ENCODE data around the gene LHPP.

The LHPP gene

DNA sequence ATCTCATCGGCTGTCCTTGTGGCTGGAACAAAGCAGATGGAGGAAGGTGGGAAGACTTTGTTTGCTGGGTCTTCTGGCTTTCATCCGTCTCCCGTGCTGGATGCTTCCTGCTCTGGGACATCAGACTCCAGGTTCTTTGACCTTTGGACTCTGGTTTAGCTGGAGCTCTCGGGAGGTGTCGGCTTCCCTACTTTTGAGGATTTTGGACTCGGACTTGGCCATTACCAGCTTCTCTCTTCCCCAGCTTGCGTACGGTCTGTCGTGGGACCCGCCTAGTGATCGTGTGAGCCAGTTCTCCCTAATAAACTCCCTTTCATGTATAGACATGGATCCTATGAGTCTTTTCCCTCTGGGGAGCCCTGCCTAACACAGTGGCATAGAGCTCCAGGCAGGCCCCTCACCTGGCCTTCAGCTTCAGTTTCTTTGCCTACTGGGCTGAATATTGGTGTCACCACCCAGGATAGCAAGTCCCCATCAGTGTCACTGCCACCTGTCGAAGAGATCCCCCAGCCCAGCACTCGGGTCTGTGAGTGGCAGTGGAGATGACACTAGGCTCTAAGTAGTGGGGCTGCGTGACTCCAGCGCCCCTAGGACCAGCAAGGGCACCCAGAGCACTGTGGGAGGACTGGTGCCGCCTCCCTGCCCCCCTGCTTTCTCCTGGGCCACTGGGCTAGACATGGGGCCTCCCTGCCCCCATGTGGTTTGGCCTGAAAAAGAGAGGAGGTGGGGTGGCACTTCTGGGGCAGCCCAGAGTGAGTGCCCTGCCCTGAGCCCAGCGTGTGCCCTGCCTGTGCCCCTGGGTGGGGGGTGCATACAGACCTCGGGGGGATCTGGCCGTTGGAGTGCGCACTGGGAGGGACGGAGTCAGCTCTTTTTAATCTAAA is 135.6 kb downstream of the LHPP start:
- no peak for DNase-seq (ENCODE audit: low read depth, low spot score)
- H3K36me3 ChIP-seq (ENCODE audit: insufficient read depth, low read length) = no peaks in the 10 kb centered on the region
- no peaks in the 10 kb centered on the region for H3K9me3 ChIP-seq (ENCODE audit: low read depth, low read length)
- H3K4me3 ChIP-seq = no peak overlapping the region
- H3K9ac ChIP-seq (ENCODE audit: insufficient read length) = no peak overlapping the region
- no peak overlapping the region for H3K27ac ChIP-seq
- TF ChIP-seq FOXP2 (optimal IDR thresholded peaks at IDR 0.05; ENCODE audit: control extremely low read depth, extremely low read length, insufficient read depth) = no peak
- TF ChIP-seq POLR2AphosphoS5 (IDR thresholded peaks at IDR 0.05; ENCODE audit: borderline replicate concordance, low read depth, low read length) = no peak
- TF ChIP-seq EZH2 (IDR thresholded peaks at IDR 0.05) = no peak

DNA sequence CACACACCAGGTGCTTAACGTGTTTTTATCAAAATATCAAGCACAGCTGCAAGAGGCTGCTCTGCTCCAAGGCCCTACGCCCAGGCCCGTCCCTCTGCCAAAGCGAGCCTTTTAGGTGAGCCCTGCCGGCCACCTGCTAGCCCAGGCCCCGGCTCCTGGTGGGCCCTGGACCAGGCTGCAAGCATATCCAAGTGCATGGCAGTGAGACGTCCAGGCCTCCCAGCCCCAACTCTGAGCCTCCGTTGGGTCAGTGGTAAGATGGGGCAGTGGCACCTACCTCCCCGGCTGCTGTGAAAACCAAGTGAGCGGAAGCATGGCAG is 136.2 kb downstream of the LHPP start:
- DNase-seq (ENCODE audit: low read depth, low spot score) = no peak
- H3K36me3 ChIP-seq (ENCODE audit: insufficient read depth, low read length) = no peaks in the 10 kb centered on the region
- H3K9ac ChIP-seq (ENCODE audit: insufficient read length) = no peak overlapping the region
- H3K9me3 ChIP-seq (ENCODE audit: low read depth, low read length) = no peaks in the 10 kb centered on the region
- no peak overlapping the region for H3K4me3 ChIP-seq
- no peak overlapping the region for H3K27ac ChIP-seq
- no peak for TF ChIP-seq POLR2AphosphoS5 (IDR thresholded peaks at IDR 0.05; ENCODE audit: borderline replicate concordance, low read depth, low read length)
- no peak for TF ChIP-seq FOXP2 (optimal IDR thresholded peaks at IDR 0.05; ENCODE audit: control extremely low read depth, extremely low read length, insufficient read depth)
- no peak for TF ChIP-seq EZH2 (IDR thresholded peaks at IDR 0.05)

DNA sequence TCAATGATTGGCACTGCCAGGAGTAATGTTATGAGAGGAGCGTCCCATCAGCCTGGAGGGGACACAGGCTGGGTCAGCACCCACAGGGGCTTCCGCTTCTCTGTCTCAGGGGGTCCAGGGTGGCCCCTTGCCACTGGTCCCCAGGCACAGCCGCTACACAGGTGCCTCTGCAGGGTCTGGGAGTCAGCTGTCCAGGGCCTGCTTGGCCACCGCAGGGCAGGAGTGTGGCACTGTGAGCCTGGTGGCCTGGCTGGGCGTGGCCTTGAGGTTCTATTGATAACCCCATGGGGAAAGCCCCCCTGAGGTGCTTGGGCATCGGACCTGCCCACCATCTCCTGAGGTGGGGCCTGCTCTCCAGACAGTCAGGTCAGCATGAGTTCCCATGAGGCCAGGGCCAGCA is 136.6 kb downstream of the LHPP start:
- no peak for DNase-seq (ENCODE audit: low read depth, low spot score)
- H3K4me3 ChIP-seq = no peak overlapping the region
- TF ChIP-seq FOXP2 (optimal IDR thresholded peaks at IDR 0.05; ENCODE audit: control extremely low read depth, extremely low read length, insufficient read depth) (no peak), POLR2AphosphoS5 (IDR thresholded peaks at IDR 0.05; ENCODE audit: borderline replicate concordance, low read depth, low read length) (no peak), EZH2 (IDR thresholded peaks at IDR 0.05) (no peak)
- H3K27ac ChIP-seq = no peak overlapping the region
- H3K9me3 ChIP-seq (ENCODE audit: low read depth, low read length) = no peaks in the 10 kb centered on the region
- no peaks in the 10 kb centered on the region for H3K36me3 ChIP-seq (ENCODE audit: insufficient read depth, low read length)
- H3K9ac ChIP-seq (ENCODE audit: insufficient read length) = no peak overlapping the region

DNA sequence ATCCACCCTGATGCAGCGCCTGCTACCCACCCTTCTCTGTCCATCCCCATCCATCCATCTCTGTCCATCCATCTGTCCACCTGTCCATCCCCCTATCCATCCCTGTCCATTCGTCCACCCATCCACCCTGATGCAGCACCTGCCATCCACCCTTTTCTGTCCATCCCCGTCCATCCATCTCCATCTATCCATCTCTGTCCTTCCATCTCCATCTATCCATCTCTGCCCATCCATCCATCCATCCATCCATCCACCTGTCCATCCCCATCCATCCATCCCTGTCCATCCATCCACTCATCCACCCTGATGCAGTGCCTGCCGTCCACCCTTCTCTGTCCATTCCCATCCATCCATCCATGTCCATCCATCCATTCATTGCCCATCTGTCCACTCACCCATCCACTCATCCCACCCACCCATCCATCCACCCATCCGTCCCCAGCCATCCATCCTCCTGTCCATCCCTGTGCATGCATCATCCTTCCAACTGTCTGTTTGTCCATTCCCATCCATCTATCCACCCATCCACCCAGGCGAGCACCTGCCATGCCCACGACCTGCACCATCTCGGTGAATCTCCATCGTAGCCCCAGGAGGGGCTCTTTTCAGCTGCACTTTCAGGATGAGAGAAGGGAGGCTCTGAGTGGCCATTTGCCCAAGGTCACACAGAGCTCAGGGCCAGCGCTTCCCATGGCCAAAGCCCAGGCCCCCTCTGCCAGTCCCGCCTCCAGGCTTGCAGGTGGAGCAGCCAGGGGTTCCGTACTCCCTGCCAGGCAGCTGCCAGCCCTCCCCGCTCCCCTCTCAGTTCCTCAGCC is 137.4 kb downstream of the LHPP start:
- Histone ChIP-seq H3K9me3 (ENCODE audit: low read depth, low read length) (no peaks in the 10 kb centered on the region), H3K9ac (ENCODE audit: insufficient read length) (no peak overlapping the region), H3K36me3 (ENCODE audit: insufficient read depth, low read length) (no peaks in the 10 kb centered on the region), H3K4me3 (no peak overlapping the region), H3K27ac (no peak overlapping the region)
- no peak for TF ChIP-seq EZH2 (IDR thresholded peaks at IDR 0.05)
- no peak for TF ChIP-seq POLR2AphosphoS5 (IDR thresholded peaks at IDR 0.05; ENCODE audit: borderline replicate concordance, low read depth, low read length)
- TF ChIP-seq FOXP2 (optimal IDR thresholded peaks at IDR 0.05; ENCODE audit: control extremely low read depth, extremely low read length, insufficient read depth) = no peak
- DNase-seq (ENCODE audit: low read depth, low spot score) = no peak

DNA sequence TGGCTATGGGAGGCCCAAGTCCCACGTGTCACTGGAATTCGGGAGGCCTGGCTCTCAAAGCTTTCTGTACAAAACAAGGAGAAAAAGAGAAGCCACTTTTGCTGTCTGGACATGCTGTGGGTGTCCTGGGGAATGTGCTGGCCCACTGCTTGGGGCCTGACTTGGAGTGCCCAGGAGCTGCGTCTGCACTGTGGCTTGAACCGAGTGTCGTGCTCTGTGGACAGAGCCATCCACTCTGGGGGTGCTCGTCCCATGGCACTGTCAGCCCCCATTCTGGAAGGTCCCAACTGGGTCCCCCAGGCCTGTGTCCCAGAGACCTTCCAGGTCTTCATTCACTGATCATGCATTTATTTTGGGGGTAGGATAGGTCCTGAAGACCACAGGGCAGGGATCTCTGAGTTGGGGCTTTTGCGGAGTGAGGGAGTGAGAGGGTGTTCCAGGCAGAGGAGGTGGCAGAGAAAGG is 138.0 kb downstream of the LHPP start:
- Histone ChIP-seq H3K4me3 (no peak overlapping the region), H3K9me3 (ENCODE audit: low read depth, low read length) (no peaks in the 10 kb centered on the region), H3K36me3 (ENCODE audit: insufficient read depth, low read length) (no peaks in the 10 kb centered on the region), H3K27ac (no peak overlapping the region), H3K9ac (ENCODE audit: insufficient read length) (no peak overlapping the region)
- TF ChIP-seq POLR2AphosphoS5 (IDR thresholded peaks at IDR 0.05; ENCODE audit: borderline replicate concordance, low read depth, low read length) = no peak
- no peak for DNase-seq (ENCODE audit: low read depth, low spot score)

DNA sequence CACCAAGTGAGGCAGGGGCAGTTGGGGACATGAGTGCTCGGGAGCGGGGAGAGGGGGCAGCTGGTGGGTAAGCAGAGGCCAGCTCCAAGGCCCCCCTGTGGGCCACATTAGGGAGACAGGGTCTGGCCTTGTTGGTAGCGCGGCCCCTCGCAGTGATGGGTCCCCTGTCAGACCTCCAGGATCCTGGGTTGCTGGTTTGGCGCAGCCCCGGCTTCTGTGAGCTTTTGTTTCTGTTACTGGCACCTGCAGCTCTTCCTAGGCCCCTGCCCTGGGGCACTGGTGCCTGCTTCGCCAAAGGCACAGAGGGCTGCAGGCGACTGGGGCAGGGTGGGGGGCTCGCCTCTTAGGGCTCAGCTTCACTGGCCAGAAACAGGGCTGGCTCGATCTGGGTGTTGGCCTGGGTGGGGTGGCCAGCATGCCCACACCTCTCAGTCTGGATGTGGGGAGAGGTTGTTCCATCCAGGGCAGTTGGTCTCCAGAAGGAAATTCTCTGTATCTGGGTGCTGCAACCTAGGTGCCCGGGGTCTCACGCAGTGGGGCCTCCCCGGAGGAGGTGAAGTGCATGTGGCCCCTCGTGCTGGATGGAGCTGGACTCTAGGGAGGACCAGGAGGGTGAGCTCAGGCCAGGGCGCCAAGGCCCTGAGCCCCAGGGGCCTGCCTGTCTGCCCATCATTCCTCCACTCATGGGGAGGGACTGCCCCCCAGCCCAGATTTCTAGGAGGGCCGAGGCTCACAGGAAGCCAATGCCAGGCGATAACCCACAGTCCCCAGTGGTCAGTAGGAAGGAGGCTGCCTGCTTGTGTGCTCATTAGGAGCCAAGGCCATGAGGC is 138.6 kb downstream of the LHPP start:
- TF ChIP-seq FOXP2 (optimal IDR thresholded peaks at IDR 0.05; ENCODE audit: control extremely low read depth, extremely low read length, insufficient read depth) (no peak), EZH2 (IDR thresholded peaks at IDR 0.05) (no peak), POLR2AphosphoS5 (IDR thresholded peaks at IDR 0.05; ENCODE audit: borderline replicate concordance, low read depth, low read length) (no peak)
- Histone ChIP-seq H3K9ac (ENCODE audit: insufficient read length) (no peak overlapping the region), H3K27ac (no peak overlapping the region), H3K9me3 (ENCODE audit: low read depth, low read length) (no peaks in the 10 kb centered on the region), H3K36me3 (ENCODE audit: insufficient read depth, low read length) (no peaks in the 10 kb centered on the region), H3K4me3 (no peak overlapping the region)
- DNase-seq (ENCODE audit: low read depth, low spot score) = no peak

DNA sequence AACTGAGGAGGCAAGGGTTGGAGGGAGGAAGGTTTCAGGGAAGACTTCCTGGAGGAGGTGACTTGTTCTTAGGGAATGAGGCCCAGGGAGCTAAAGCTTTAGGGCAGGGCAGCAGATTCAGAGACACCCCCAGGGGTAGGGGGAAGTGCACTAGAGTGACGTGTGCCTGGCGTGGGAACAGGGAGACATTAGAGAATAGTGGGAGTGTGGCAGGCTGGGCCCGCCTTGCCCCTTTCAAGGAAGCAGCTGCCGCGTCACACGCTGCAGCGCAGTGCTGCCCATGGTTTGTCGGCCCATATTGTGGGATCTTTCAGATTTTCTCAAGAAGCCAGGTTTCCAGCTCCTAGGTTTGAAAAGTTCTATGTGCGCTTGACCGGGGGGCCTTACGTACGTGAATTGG is 139.4 kb downstream of the LHPP start:
- H3K4me3 ChIP-seq = no peak overlapping the region
- no peak overlapping the region for H3K27ac ChIP-seq
- H3K9me3 ChIP-seq (ENCODE audit: low read depth, low read length) = no peaks in the 10 kb centered on the region
- DNase-seq (ENCODE audit: low read depth, low spot score) = no peak
- TF ChIP-seq POLR2AphosphoS5 (IDR thresholded peaks at IDR 0.05; ENCODE audit: borderline replicate concordance, low read depth, low read length) = no peak
- no peak for TF ChIP-seq EZH2 (IDR thresholded peaks at IDR 0.05)
- TF ChIP-seq FOXP2 (optimal IDR thresholded peaks at IDR 0.05; ENCODE audit: control extremely low read depth, extremely low read length, insufficient read depth) = no peak
- H3K9ac ChIP-seq (ENCODE audit: insufficient read length) = no peak overlapping the region
- no peaks in the 10 kb centered on the region for H3K36me3 ChIP-seq (ENCODE audit: insufficient read depth, low read length)

Data from SK-N-MC (cell line).